HepG2 (cell line): ENCODE data around the gene FAM20C. TPM values are rescaled to one million over a fixed set of nuclear protein-coding genes. Genes with fewer than 3 reads are reported as not detected.

ENCODE experiments used
- ATAC-seq: fragments of 200-7000 bp; cut with Tn5 transposase; 3 replicates; pipeline ENCODE4 v1.9.1; 2020; ENCODE audit warnings: mild to moderate bottlenecking, moderate library complexity
- BruUV-seq: library from RNA; stranded (reverse); fragments of 400-500 nt; replicated peaks from 2 replicates; lab custom pipeline; 2021; lab: Mats Ljungman, UMichigan
- CTCF ChIA-PET: fragments of 300-600 bp; formaldehyde crosslinking; extraction: SDS; loops from one replicate; lab custom pipeline; 2021; ENCODE audit warnings: low total read pairs, inconsistent platforms, low intra/inter-chr PET ratio; lab: Yijun Ruan, JAX
- POLR2A ChIA-PET: fragments of 350-600 bp; sonication (Branson Sonifier 250); formaldehyde crosslinking; loops from one replicate; lab custom pipeline; 2020; ENCODE audit warnings: antibody characterized with exemption, inconsistent platforms; lab: Yijun Ruan, JAX
- DNase-seq: peaks from one replicate; pipeline ENCODE4 v3.0.0-alpha.2; 2015; ENCODE audit warnings: low spot score
- FAIRE-seq: peaks from 3 replicates; lab custom pipeline; 2011; peaks lifted over from hg19 to GRCh38; lab: Jason Lieb, UNC
- H2AFZ ChIP-seq: one replicate; pipeline ENCODE4 v1.6.1; 2011; ENCODE audit warnings: low read length, inconsistent platforms
- H3K27ac ChIP-seq: fragments of 300-600 bp; 3 replicates; pipeline ENCODE4 v1.8.0; 2011; ENCODE audit warnings: mixed run types, mild to moderate bottlenecking, mixed read lengths, low read length, inconsistent platforms; ENCODE audit not compliant: insufficient read depth; ENCODE audit errors: extremely low read length
- H3K27me3 ChIP-seq, 2 experiments: fragments of 200-600 bp in 1 of 2; 2 replicates in 1 of 2; 3 replicates in 1 of 2; pipeline versions ENCODE4 v1.6.0 to v1.8.0; 2011; ENCODE audit warnings: low read length in 2 of 2, mild to moderate bottlenecking in 2 of 2, moderate library complexity in 2 of 2, inconsistent platforms in 1 of 2; ENCODE audit not compliant: insufficient read depth in 2 of 2, control insufficient read depth in 1 of 2
- H3K36me3 ChIP-seq, 2 experiments: fragments of 200-600 bp in 1 of 2; replicated peaks in 1 of 2; 2 replicates in 1 of 2; 3 replicates in 1 of 2; pipeline versions ENCODE4 v1.5.1 to v1.8.0; 2011; ENCODE audit warnings: low read length in 2 of 2, inconsistent platforms in 1 of 2; ENCODE audit not compliant: insufficient read depth in 2 of 2, control insufficient read depth in 1 of 2
- H3K4me1 ChIP-seq: 2 replicates; pipeline ENCODE4 v1.5.1; 2012; ENCODE audit warnings: low read length, inconsistent platforms; ENCODE audit not compliant: insufficient read depth
- H3K4me2 ChIP-seq: 2 replicates; pipeline ENCODE4 v1.6.0; 2011; ENCODE audit warnings: low read depth, low read length, inconsistent platforms
- H3K4me3 ChIP-seq, 3 experiments: fragments of 200-600 bp in 1 of 3; sonication (generic), shearing (Covaris generic) in 1 of 3; replicated peaks in 1 of 3; 2 replicates each; pipeline ENCODE4 v1.5.1; 2011 to 2016; ENCODE audit warnings: low read length in 3 of 3, inconsistent platforms in 2 of 3, low read depth in 2 of 3, mild to moderate bottlenecking in 2 of 3, control low read depth in 1 of 3, mixed read lengths in 1 of 3; ENCODE audit not compliant: insufficient read depth in 1 of 3
- H3K79me2 ChIP-seq: one replicate; pipeline ENCODE4 v1.6.1; 2011; ENCODE audit warnings: low read length, inconsistent platforms; ENCODE audit not compliant: insufficient read depth
- H3K9ac ChIP-seq: 2 replicates; pipeline ENCODE4 v1.6.0; 2011; ENCODE audit warnings: mild to moderate bottlenecking, low read depth, low read length, inconsistent platforms; ENCODE audit not compliant: insufficient read depth
- H3K9me3 ChIP-seq: 2 replicates; pipeline ENCODE4 v1.5.1; 2012; ENCODE audit warnings: mild to moderate bottlenecking, low read length
- H4K20me1 ChIP-seq: 2 replicates; pipeline ENCODE4 v1.6.0; 2011; ENCODE audit warnings: inconsistent platforms, mild to moderate bottlenecking, low read length, moderate library complexity; ENCODE audit not compliant: insufficient read depth
- MLXIP ChIP-seq: sonication (generic); formaldehyde crosslinking; IDR thresholded peaks from 2 replicates; pipeline ENCODE4 v1.9.0; 2021; ENCODE audit warnings: missing genetic modification reagents, borderline replicate concordance
- NKX3-1 ChIP-seq: sonication (generic); formaldehyde crosslinking; IDR thresholded peaks from 2 replicates; pipeline ENCODE4 v1.5.0; 2020; ENCODE audit warnings: missing genetic modification reagents
- SNRNP70 ChIP-seq: fragments of 200-400 bp; formaldehyde crosslinking; IDR thresholded peaks from 2 replicates; pipeline ENCODE4 v1.6.1; 2017; ENCODE audit warnings: mild to moderate bottlenecking, low read depth, low read length, moderate library complexity
- TCF7L2 ChIP-seq: IDR thresholded peaks from 2 replicates; pipeline ENCODE4 v1.6.1; 2011; ENCODE audit warnings: mild to moderate bottlenecking, low read depth, low read length, moderate library complexity
- ZEB1 ChIP-seq: IDR thresholded peaks from 2 replicates; pipeline ENCODE4 v1.6.1; 2012; ENCODE audit warnings: mild to moderate bottlenecking, low read depth, inconsistent platforms; ENCODE audit not compliant: insufficient replicate concordance
- ZNF124 ChIP-seq: sonication (generic); formaldehyde crosslinking; IDR thresholded peaks from 2 replicates; pipeline ENCODE4 v1.4.0; 2020; ENCODE audit warnings: missing genetic modification reagents
- ZNF326 ChIP-seq: sonication (generic); formaldehyde crosslinking; IDR thresholded peaks from 2 replicates; pipeline ENCODE4 v1.4.0; 2020; ENCODE audit warnings: missing genetic modification reagents, borderline replicate concordance
- ZNF431 ChIP-seq: sonication (generic); formaldehyde crosslinking; IDR thresholded peaks from 2 replicates; pipeline ENCODE4 v1.9.0; 2022; ENCODE audit warnings: missing genetic modification reagents, low read depth, mild to moderate bottlenecking, borderline replicate concordance
- ZNF589 ChIP-seq: sonication (generic); formaldehyde crosslinking; conservative IDR thresholded peaks from 2 replicates; pipeline ENCODE4 v1.8.0; 2022; ENCODE audit warnings: mild to moderate bottlenecking, moderate library complexity, missing genetic modification reagents
- ZNF761 ChIP-seq: sonication (generic); formaldehyde crosslinking; conservative IDR thresholded peaks from 2 replicates; pipeline ENCODE4 v1.4.0; 2020; ENCODE audit warnings: mild to moderate bottlenecking, missing genetic modification reagents
- ZNF766 ChIP-seq: sonication (generic); formaldehyde crosslinking; IDR thresholded peaks from 2 replicates; pipeline ENCODE4 v1.5.0; 2020; ENCODE audit warnings: missing genetic modification reagents, borderline replicate concordance
- WGBS: methylation state at CpG from one replicate; pipeline ENCODE4 v1.1.6; 2017; ENCODE audit warnings: low lambda C conversion rate; 5-methylcytosine and 5-hydroxymethylcytosine counted together
- in situ Hi-C: cut with HindIII; loops from 2 replicates; pipeline ENCODE4 v1.10.0; 2017; ENCODE audit warnings: low pct_unique_long_range_greater_than_20kb; ENCODE audit not compliant: extremely low pct_ligation_motif_present
- intact Hi-C: fragments of 100-400 bp; cut with micrococcal nuclease; formaldehyde crosslinking; loops from one replicate; pipeline ENCODE4 v1.10.0; 2022; ENCODE audit not compliant: unreplicated experiment
- polyA plus RNA-seq, 8 experiments: library from polyadenylated mRNA; depleted of rRNA in 3 of 8; stranded (reverse) in 7 of 8; unstranded in 1 of 8; fragments of >200 nt; fragmentation: Illumina TruSeq in 4 of 8; extraction: Trizol in 4 of 8; gene quantifications; 2 replicates each; pipeline versions ENCODE4 v1.2.1 to v1.2.3, GENCODE V29; 2011 to 2016; ENCODE audit warnings: low read depth in 4 of 8, missing spikeins in 1 of 8, mixed read lengths in 1 of 8; ENCODE audit not compliant: insufficient read depth in 1 of 8
- total RNA-seq, 5 experiments: library from RNA; depleted of rRNA; stranded (reverse); fragments of >200 nt; fragmentation: Illumina TruSeq; extraction: Trizol; gene quantifications; 2 replicates each; pipeline ENCODE4 v1.2.3, GENCODE V29; 2016; ENCODE audit warnings: low read depth in 1 of 5

FAM20C gene
- total and polyA plus RNA-seq, 2 of the 13 experiments (the other 11 are each of a cell fraction or from before 2014, with no cell fraction given) = 11.9 to 19.9 TPM

DNA sequence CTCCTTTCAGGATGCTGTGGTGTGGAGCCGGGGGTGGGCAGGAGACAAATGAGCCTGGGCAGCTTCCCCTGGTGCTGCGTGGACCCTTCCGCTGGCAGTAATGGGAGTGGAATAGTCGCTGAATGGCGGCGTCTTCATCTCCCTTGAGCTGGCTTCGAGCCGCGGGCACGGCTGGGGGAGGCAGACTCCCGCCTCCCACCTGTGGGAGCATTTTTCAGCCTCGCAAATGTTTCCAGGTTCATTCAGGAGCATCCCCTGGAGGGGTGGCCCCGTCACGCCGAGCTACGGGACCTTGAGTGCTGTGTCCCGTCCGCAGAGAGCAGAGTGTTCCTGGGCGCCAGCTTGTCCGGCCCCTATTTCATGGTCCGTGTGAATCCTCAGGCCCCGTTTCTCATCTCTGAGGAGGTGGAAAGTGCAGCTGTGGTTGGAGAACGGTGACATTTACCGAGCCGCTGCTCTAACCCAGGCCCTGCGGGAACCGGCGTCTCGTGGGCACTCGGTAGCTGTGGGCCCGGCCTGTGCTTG lies 18.1 kb downstream of the FAM20C start:
- Histone ChIP-seq H3K36me3 (peaks cover 16 to 45% of the 10 kb centered on the region in 2 experiments), H3K4me1 (peaks cover 9% of the 10 kb centered on the region), H4K20me1 (peaks cover 6% of the 10 kb centered on the region; the same call in 1 of the 2 replicates), H3K79me2 (peaks cover 14% of the 10 kb centered on the region), H2AFZ (no peak overlapping the region), H3K27me3 (no peaks in the 10 kb centered on the region), H3K4me2 (no peak overlapping the region), H3K9me3 (no peaks in the 10 kb centered on the region), H3K4me3 (no peak overlapping the region), H3K9ac (no peak overlapping the region), H3K27ac (no peak overlapping the region)
- no peak for DNase-seq
- no peak for ATAC-seq
- in situ Hi-C loops = no loop called here
- no TSS peak for BruUV-seq
- intact Hi-C loops = no loop called here
- TF ChIP-seq TCF7L2 (no peak), ZNF761 (no peak), ZNF766 (CRISPR knock-in tag) (no peak), SNRNP70 (no peak), ZNF431 (no peak)
- WGBS = 93% methylated on average over 24 of the region's 31 CpGs
- no peak for FAIRE-seq
- CTCF ChIA-PET = no interaction called here
- POLR2A ChIA-PET = interaction anchor here (1.0 kb wide), 1 partner anchor 15 kb away, joined by 3 read pairs; no protein-coding TSS in a partner anchor

DNA sequence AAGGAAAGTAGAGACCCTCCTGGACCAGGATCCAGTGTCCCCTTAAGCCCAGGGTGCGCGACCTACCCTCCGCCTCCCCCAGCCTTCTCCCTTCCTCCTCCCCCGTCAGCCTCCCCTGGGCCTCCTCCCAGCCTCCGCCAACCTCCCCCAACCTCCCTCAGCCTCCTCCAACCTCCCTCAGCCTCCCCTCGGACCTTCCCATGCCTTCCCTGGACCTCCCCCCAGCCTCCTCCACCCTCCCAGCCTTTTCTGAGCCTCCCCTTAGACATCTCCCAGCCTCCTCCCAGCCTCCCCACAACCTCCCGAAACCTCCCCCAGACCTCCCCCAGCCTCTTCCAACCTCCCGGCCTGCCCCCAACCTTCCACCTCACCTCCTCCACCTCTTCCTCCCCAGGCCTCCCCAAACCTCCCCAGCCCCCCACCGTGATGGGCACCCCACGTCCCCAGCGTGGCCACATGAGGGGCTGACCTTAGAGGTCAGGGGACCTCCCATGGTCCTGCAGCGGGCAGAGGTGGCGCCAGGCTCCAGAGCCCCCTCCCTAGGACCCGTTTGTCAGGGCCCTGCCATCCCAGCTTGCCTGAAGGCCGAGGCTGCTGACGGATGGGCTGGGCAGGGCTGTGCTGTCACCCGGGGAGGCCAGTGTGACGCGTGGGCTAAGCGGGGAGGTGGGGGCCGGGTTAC lies 18.8 kb downstream of the FAM20C start:
- ATAC-seq (no peak), FAIRE-seq (no peak), DNase-seq (no peak)
- intact Hi-C loops = no loop called here
- H3K4me1 ChIP-seq = peaks cover 9% of the 10 kb centered on the region
- H3K4me3 ChIP-seq = no peak overlapping the region
- no peaks in the 10 kb centered on the region for H3K9me3 ChIP-seq
- in situ Hi-C loops = no loop called here
- POLR2A ChIA-PET = no interaction called here
- H3K79me2 ChIP-seq = peaks cover 14% of the 10 kb centered on the region
- peaks cover 6% of the 10 kb centered on the region; the same call in 1 of the 2 replicates for H4K20me1 ChIP-seq
- no peak overlapping the region for H3K4me2 ChIP-seq
- H2AFZ ChIP-seq = no peak overlapping the region
- TF ChIP-seq ZNF124 (no peak), MLXIP (CRISPR knock-in tag) (no peak), ZNF589 (no peak), ZEB1 (no peak), NKX3-1 (CRISPR knock-in tag) (no peak), ZNF326 (CRISPR knock-in tag) (no peak)
- H3K36me3 ChIP-seq = peaks cover 11 to 43% of the 10 kb centered on the region in 2 experiments
- no peaks in the 10 kb centered on the region for H3K27me3 ChIP-seq
- H3K27ac ChIP-seq = no peak overlapping the region
- no peak overlapping the region for H3K9ac ChIP-seq
- WGBS = 98% methylated on average over 21 of the region's 21 CpGs
- CTCF ChIA-PET = no interaction called here
- no TSS peak for BruUV-seq
